ENCODE results near the gene MAPK11.

DNA sequence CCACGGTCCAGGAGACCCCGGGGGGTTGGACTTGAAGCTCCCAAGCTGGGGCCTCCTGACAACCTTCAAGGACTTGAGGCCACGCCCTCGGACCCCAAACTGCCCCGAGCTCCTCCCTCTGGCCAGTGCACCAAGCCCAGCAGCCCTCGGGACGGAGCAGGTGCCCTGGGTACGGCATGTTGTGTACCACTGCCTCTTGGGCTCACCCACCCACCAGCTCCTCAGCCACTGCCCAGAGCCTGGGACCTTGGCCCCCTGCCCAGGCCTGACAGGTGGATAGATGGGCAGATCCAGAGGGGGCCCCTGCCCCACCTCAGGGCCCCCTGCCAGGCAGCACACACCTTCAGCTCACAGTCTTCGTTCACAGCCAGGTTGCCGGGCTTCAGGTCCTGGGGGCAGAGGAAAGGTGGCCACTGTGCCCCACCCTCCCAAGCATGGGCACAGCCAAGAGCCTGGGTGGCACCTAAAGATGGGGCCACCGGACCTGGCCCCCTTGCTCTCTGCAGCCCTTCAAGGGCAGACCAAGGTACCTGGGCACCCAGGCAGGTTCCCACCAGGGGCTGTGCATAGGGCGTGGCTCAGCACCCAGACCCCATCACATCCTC lies 13.8 kb downstream of the MAPK11 start:
- TF ChIP-seq POLR2AphosphoS5 (IDR thresholded peaks at IDR 0.05) (no peak), POLR2A (IDR thresholded peaks at IDR 0.05) (no peak), EP300 (IDR thresholded peaks at IDR 0.05) (no peak)
- TF ChIP-seq, protein P1, sequence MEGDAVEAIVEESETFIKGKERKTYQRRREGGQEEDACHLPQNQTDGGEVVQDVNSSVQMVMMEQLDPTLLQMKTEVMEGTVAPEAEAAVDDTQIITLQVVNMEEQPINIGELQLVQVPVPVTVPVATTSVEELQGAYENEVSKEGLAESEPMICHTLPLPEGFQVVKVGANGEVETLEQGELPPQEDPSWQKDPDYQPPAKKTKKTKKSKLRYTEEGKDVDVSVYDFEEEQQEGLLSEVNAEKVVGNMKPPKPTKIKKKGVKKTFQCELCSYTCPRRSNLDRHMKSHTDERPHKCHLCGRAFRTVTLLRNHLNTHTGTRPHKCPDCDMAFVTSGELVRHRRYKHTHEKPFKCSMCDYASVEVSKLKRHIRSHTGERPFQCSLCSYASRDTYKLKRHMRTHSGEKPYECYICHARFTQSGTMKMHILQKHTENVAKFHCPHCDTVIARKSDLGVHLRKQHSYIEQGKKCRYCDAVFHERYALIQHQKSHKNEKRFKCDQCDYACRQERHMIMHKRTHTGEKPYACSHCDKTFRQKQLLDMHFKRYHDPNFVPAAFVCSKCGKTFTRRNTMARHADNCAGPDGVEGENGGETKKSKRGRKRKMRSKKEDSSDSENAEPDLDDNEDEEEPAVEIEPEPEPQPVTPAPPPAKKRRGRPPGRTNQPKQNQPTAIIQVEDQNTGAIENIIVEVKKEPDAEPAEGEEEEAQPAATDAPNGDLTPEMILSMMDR (IDR thresholded peaks at IDR 0.05) = no peak
